ENCODE data around the gene NXPE1.

NXPE1 gene

GRCh38 chr11:114587398-114587953 is 27.8 kb upstream of the NXPE1 start:
- H3K4me3 ChIP-seq = no peak overlapping the region
- no peak overlapping the region for H3K27ac ChIP-seq
- DNase-seq (ENCODE audit: low spot score) = no peak
- no peak for TF ChIP-seq CTCF (IDR thresholded peaks at IDR 0.05)

GRCh38 chr11:114586797-114587196 is 27.1 kb upstream of the NXPE1 start:
- Histone ChIP-seq H3K4me3 (no peak overlapping the region), H3K27ac (no peak overlapping the region)
- DNase-seq (ENCODE audit: low spot score) = no peak
- no peak for TF ChIP-seq CTCF (IDR thresholded peaks at IDR 0.05)

- no peak for TF ChIP-seq CTCF (IDR thresholded peaks at IDR 0.05)
- H3K27ac ChIP-seq = no peak overlapping the region
- no peak for DNase-seq (ENCODE audit: low spot score)
- H3K4me3 ChIP-seq = no peak overlapping the region
These were observed 12.0 kb upstream of the NXPE1 start for GRCh38 chr11:114571712-114572111.

GRCh38 chr11:114569801-114570200 is 10.1 kb upstream of the NXPE1 start:
- no peak for TF ChIP-seq CTCF (IDR thresholded peaks at IDR 0.05)
- DNase-seq (ENCODE audit: low spot score) = no peak
- Histone ChIP-seq H3K27ac (no peak overlapping the region), H3K4me3 (no peak overlapping the region)

- no peak for TF ChIP-seq CTCF (IDR thresholded peaks at IDR 0.05)
- Histone ChIP-seq H3K4me3 (no peak overlapping the region), H3K27ac (no peak overlapping the region)
- DNase-seq (ENCODE audit: low spot score) = no peak
These were observed 6.6 kb upstream of the NXPE1 start for GRCh38 chr11:114566276-114566675.

GRCh38 chr11:114564831-114565230 is 5.2 kb upstream of the NXPE1 start:
- no peak for DNase-seq (ENCODE audit: low spot score)
- Histone ChIP-seq H3K27ac (no peak overlapping the region), H3K4me3 (no peak overlapping the region)
- no peak for TF ChIP-seq CTCF (IDR thresholded peaks at IDR 0.05)

GRCh38 chr11:114563077-114563476 is 3.4 kb upstream of the NXPE1 start:
- no peak for TF ChIP-seq CTCF (IDR thresholded peaks at IDR 0.05)
- Histone ChIP-seq H3K4me3 (no peak overlapping the region), H3K27ac (no peak overlapping the region)
- DNase-seq (ENCODE audit: low spot score) = no peak

Data from coronary artery (tissue), 2 donors.